Right lobe of liver (tissue), 4 donors: Measurements from ENCODE around the gene SLC15A5.

Source experiments
- CTCF ChIP-seq, 4 donors: fragments of 200-600 bp in 3 of 4; fragments of 450-650 bp in 1 of 4; IDR thresholded peaks; one replicate each; pipeline versions ENCODE4 v1.5.1 to v1.8.0; 2016 to 2022; ENCODE audit warnings: antibody characterized with exemption in 4 of 4, mild to moderate bottlenecking in 2 of 4
- POLR2A ChIP-seq: fragments of 450-650 bp; IDR thresholded peaks from one replicate; pipeline ENCODE4 v1.6.1; 2017; ENCODE audit warnings: antibody characterized with exemption, mild to moderate bottlenecking
- donor health status: DM: no; HTN: no; CAD: no.
- donor health status: DM: no; HTN: no; CAD: no.
- donor health status: DM: no; HTN: yes; CAD: no.

DNA sequence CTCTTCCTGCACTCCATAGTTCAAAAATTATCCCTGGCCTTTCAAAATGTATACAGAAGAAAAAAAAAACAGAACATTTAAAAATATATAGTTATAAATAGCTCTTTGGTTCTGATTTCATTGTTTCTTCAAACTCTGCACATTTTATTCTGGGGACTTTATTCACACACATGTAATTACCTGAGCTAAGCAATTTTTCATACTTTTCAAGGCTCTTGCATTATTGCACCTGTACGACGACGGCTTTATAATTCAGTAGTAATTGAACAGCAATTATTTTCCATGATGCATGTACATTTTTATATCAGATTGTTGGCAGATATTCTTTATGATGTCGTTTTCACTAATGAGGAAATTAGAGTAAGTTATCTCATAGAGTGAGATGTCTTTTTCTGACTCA lies 13.5 kb upstream of the SLC15A5 start:
- TF ChIP-seq CTCF (IDR thresholded peaks at IDR 0.05) = no peak
- no peak for TF ChIP-seq POLR2A
